GM12864 (cell line): ENCODE measurements around the gene LRRC72.
"Not testable (repeated sequence)": the region's sequence is repeated elsewhere in the genome, so short reads cannot be mapped to it uniquely, and the experiment has no call there.

ENCODE experiments used
- DNase-seq: peaks from one replicate; pipeline ENCODE4 v3.0.0-alpha.2; 2011; ENCODE audit warnings: low read depth
- H3K4me3 ChIP-seq: 2 replicates; pipeline ENCODE4 v1.5.1; 2011; ENCODE audit warnings: mild to moderate bottlenecking, low read depth, low read length, control low read depth
- TF ChIP-seq, protein P1 (sequence below): IDR thresholded peaks from 2 replicates; pipeline ENCODE4 v1.5.1; 2011; ENCODE audit warnings: low read depth, mild to moderate bottlenecking, moderate library complexity, low read length, control low read depth, inconsistent platforms; ENCODE audit errors: missing control alignments

Gene LRRC72

DNA sequence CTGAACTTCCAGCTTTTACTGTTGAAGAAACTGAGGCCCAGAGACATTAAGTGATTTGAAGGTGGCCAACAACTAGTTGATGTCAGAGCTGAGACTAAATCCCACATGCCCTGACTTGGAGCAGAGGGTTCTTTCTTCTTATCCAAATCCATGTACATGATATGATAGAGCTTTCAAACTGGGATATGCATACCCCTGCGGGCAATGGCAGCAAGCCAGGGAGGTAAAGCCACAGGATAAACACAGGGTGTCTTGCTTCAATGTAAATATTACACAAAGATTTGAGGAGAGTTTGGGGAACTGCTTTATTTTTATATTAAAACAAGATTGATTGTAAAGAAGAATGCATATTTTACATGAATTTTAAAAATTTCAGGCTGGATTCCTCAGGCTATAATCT lies 2.3 kb upstream of the LRRC72 start:
- no peak overlapping the region for H3K4me3 ChIP-seq
- TF ChIP-seq, protein P1, sequence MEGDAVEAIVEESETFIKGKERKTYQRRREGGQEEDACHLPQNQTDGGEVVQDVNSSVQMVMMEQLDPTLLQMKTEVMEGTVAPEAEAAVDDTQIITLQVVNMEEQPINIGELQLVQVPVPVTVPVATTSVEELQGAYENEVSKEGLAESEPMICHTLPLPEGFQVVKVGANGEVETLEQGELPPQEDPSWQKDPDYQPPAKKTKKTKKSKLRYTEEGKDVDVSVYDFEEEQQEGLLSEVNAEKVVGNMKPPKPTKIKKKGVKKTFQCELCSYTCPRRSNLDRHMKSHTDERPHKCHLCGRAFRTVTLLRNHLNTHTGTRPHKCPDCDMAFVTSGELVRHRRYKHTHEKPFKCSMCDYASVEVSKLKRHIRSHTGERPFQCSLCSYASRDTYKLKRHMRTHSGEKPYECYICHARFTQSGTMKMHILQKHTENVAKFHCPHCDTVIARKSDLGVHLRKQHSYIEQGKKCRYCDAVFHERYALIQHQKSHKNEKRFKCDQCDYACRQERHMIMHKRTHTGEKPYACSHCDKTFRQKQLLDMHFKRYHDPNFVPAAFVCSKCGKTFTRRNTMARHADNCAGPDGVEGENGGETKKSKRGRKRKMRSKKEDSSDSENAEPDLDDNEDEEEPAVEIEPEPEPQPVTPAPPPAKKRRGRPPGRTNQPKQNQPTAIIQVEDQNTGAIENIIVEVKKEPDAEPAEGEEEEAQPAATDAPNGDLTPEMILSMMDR, result no peak
- DNase-seq, result no peak

- TF ChIP-seq, protein P1, result no peak
- DNase-seq, result no peak
These were observed 1.9 kb downstream of the LRRC72 start for GRCh38 chr7:16528520-16528919.

GRCh38 chr7:16529697-16530096 lies 3.1 kb downstream of the LRRC72 start:
- DNase-seq, result no peak
- TF ChIP-seq, protein P1, result no peak

More at GRCh38 chr7:16528520-16528919, 1.9 kb downstream of the LRRC72 start:
- no peak overlapping the region for H3K4me3 ChIP-seq

DNA sequence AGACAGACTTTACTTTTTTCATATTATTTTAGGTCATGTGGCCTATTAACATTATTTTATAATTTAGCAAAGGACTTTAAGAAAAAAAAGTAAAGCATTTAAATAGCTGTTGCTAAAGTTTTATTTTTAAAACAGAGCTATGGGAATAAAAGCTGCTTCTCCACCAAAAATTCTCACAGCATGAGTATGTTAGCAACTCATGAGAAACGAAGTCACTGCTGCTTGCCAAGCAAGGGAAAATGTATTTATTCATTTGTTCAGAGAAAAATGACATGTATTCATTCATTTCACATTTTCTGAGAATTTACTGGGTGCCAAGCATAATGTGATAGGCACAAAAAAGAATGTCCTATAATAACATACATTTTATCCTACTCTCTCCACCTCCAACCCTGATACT lies 5.1 kb downstream of the LRRC72 start:
- TF ChIP-seq, protein P1, result no peak
- no peak overlapping the region for H3K4me3 ChIP-seq
- no peak for DNase-seq

More at GRCh38 chr7:16529697-16530096, 3.1 kb downstream of the LRRC72 start:
- H3K4me3 ChIP-seq, result no peak overlapping the region

DNA sequence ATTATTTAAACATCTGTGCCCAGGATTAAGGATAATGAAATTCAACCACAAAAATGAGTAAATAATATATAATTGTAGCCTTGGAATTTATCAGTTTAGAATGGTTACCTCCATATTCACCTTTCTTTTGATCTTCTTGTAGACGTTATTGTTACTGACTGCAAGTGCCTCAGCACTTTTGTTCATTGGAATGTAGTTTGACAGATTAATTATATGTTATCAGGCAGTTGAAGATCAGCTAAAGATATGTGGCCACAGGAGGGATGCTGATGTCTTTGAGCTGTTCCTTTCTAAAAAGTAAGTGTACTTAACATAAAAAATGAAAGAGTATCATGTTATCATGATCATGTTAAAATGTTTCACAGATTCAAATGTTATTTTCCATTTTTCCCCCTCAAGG lies 5.6 kb downstream of the LRRC72 start:
- no peak overlapping the region for H3K4me3 ChIP-seq
- no peak for DNase-seq
- TF ChIP-seq, protein P1, result no peak

GRCh38 chr7:16535500-16535899 lies 8.9 kb downstream of the LRRC72 start:
- TF ChIP-seq, protein P1, result no peak
- DNase-seq, result no peak
- H3K4me3 ChIP-seq, result no peak overlapping the region

DNA sequence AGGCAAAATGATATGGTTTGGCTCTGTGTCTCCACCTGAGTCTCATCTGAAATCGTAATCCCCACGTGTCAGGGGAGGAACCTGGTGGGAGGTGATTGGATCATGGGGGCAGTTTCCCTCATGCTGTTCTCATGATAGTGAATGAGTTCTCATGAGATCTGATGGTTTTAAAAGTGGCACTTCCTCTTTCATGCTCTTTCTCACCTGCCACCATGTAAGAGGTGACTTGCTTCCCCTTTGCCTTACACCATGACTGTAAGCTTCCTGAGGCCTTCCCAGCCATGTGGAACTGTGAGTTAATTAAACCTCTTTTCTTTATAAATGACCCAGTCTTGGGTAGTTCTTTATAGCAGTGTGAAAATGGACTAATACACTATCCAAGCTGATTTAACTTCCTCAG lies 13.9 kb downstream of the LRRC72 start:
- H3K4me3 ChIP-seq, DNase-seq: not testable (repeated sequence)
